ENCODE results near the gene G2E3. TPM values are rescaled to one million over a fixed set of nuclear protein-coding genes. Genes with fewer than 3 reads are reported as not detected.

The G2E3 gene
- total and polyA plus RNA-seq, 8 donors = 16.8 to 39.4 (median 32.4) TPM

GRCh38 chr14:30587141-30587540 lies 28.2 kb downstream of the G2E3 start:
- peaks cover 0 to 2% of the 10 kb centered on the region in 2 donors for H3K9me3 ChIP-seq

GRCh38 chr14:30588873-30589272 lies 29.9 kb downstream of the G2E3 start:
- no peak for TF ChIP-seq CTCF (IDR thresholded peaks at IDR 0.05)
- no peak overlapping the region for H3K27ac ChIP-seq

More at GRCh38 chr14:30587141-30587540, 28.2 kb downstream of the G2E3 start:
- no peak for TF ChIP-seq CTCF (IDR thresholded peaks at IDR 0.05)
- intact Hi-C loops (cut with DNase I) = no loop called here
- H3K27me3 ChIP-seq = no peaks in the 10 kb centered on the region
- no peak overlapping the region for H3K27ac ChIP-seq
- H3K4me1 ChIP-seq = no peaks in the 10 kb centered on the region
- ATAC-seq (no peak), DNase-seq (no peak)
- no peak overlapping the region for H3K4me3 ChIP-seq
- peaks cover 0 to 33% of the 10 kb centered on the region in 2 donors for H3K36me3 ChIP-seq

GRCh38 chr14:30596935-30597334 lies 38.0 kb downstream of the G2E3 start:
- no peak for TF ChIP-seq CTCF (IDR thresholded peaks at IDR 0.05)
- ATAC-seq (no peak), DNase-seq (no peak)
- H3K4me3 ChIP-seq = no peak overlapping the region
- H3K4me1 ChIP-seq = no peaks in the 10 kb centered on the region
- H3K9me3 ChIP-seq = no peaks in the 10 kb centered on the region
- intact Hi-C loops (cut with DNase I) = no loop called here
- H3K36me3 ChIP-seq = peaks cover 0 to 50% of the 10 kb centered on the region in 2 donors
- no peak overlapping the region for H3K27ac ChIP-seq
- no peaks in the 10 kb centered on the region for H3K27me3 ChIP-seq

More at GRCh38 chr14:30588873-30589272, 29.9 kb downstream of the G2E3 start:
- Histone ChIP-seq H3K4me1 (no peaks in the 10 kb centered on the region), H3K9me3 (peaks cover 0 to 2% of the 10 kb centered on the region in 2 donors), H3K36me3 (peaks cover 0 to 28% of the 10 kb centered on the region in 2 donors), H3K27me3 (no peaks in the 10 kb centered on the region), H3K4me3 (no peak overlapping the region)
- intact Hi-C loops (cut with DNase I) = no loop called here
- no peak for ATAC-seq
- no peak for DNase-seq

- intact Hi-C loops (cut with DNase I) = no loop called here
- H3K27ac ChIP-seq = no peak overlapping the region
- TF ChIP-seq CTCF (IDR thresholded peaks at IDR 0.05) = no peak
- H3K9me3 ChIP-seq = no peaks in the 10 kb centered on the region
- H3K4me1 ChIP-seq = no peaks in the 10 kb centered on the region
- DNase-seq (no peak), ATAC-seq (no peak)
- H3K4me3 ChIP-seq = no peak overlapping the region
- H3K36me3 ChIP-seq = peaks cover 0 to 55% of the 10 kb centered on the region in 2 donors
- H3K27me3 ChIP-seq = no peaks in the 10 kb centered on the region
Measured at GRCh38 chr14:30597504-30597903, 38.5 kb downstream of the G2E3 start.

GRCh38 chr14:30600922-30601918 lies 42.3 kb downstream of the G2E3 start:
- TF ChIP-seq CTCF (IDR thresholded peaks at IDR 0.05) = no peak
- no peaks in the 10 kb centered on the region for H3K27me3 ChIP-seq
- intact Hi-C loops (cut with DNase I) = no loop called here
- ATAC-seq (no peak), DNase-seq (no peak)
- no peak overlapping the region for H3K4me3 ChIP-seq
- H3K36me3 ChIP-seq = peaks cover 0 to 77% of the 10 kb centered on the region in 2 donors
- H3K27ac ChIP-seq = no peak overlapping the region
- no peaks in the 10 kb centered on the region for H3K9me3 ChIP-seq
- no peaks in the 10 kb centered on the region for H3K4me1 ChIP-seq
